Lower lobe of right lung (tissue), 2 donors: ENCODE data around the gene CRIP1. TPM values are rescaled to one million over a fixed set of nuclear protein-coding genes. Genes with fewer than 3 reads are reported as not detected.

ENCODE experiments used
- ATAC-seq, 2 donors: fragments of 200-7000 bp; cut with Tn5 transposase; one replicate each; pipeline ENCODE4 v1.9.1; 2020 to 2022; ENCODE audit warnings: mild to moderate bottlenecking in 2 of 2, moderate library complexity in 2 of 2
- DNase-seq: peaks from one replicate; pipeline ENCODE4 v3.0.0-alpha.2; 2020
- H3K27ac ChIP-seq: fragments of 200-600 bp; one replicate; pipeline ENCODE4 v1.8.0; 2022
- H3K27me3 ChIP-seq: fragments of 200-600 bp; one replicate; pipeline ENCODE4 v1.8.0; 2022; ENCODE audit warnings: low read depth
- H3K36me3 ChIP-seq: fragments of 200-600 bp; one replicate; pipeline ENCODE4 v1.8.0; 2022; ENCODE audit warnings: mild to moderate bottlenecking
- H3K4me1 ChIP-seq: fragments of 200-600 bp; one replicate; pipeline ENCODE4 v1.8.0; 2022
- H3K4me3 ChIP-seq: fragments of 200-600 bp; one replicate; pipeline ENCODE4 v1.8.0; 2022; ENCODE audit warnings: mild to moderate bottlenecking
- H3K9me3 ChIP-seq: fragments of 200-600 bp; one replicate; pipeline ENCODE4 v1.8.0; 2022
- CTCF ChIP-seq: fragments of 200-600 bp; IDR thresholded peaks from one replicate; pipeline ENCODE4 v1.8.0; 2022; ENCODE audit warnings: antibody characterized with exemption, mild to moderate bottlenecking
- intact Hi-C: fragments of 100-400 bp; cut with DNase I; formaldehyde crosslinking; loops from one replicate; pipeline ENCODE4 v1.11.0; 2022
- total RNA-seq: library from RNA; stranded (reverse); fragmentation: NEBNext Ultra II Directional; extraction: Animal tissue kit (Norgen Biotek cat#: 25700); gene quantifications from one replicate; pipeline ENCODE4 v1.2.1, GENCODE V29; 2021
- donor health status: DM: no; HTN: yes; CAD: no; lungs with severe emphysema.

Gene CRIP1
- total RNA-seq, 1 donor from 2014 or later, result 237 TPM

- DNase-seq (no peak), ATAC-seq (no peak)
- TF ChIP-seq CTCF, result no peak
- Histone ChIP-seq H3K27ac (no peak overlapping the region), H3K9me3 (no peaks in the 10 kb centered on the region), H3K36me3 (no peaks in the 10 kb centered on the region), H3K27me3 (peaks cover 41% of the 10 kb centered on the region), H3K4me1 (peaks cover 28% of the 10 kb centered on the region), H3K4me3 (no peak overlapping the region)
- intact Hi-C loops, result no loop called here
Measured at GRCh38 chr14:105531894-105532623, 45.4 kb downstream of the CRIP1 start.

- no peak for DNase-seq
- intact Hi-C loops, result no loop called here
- peak; percentile 10 for TF ChIP-seq CTCF
- Histone ChIP-seq H3K36me3 (no peaks in the 10 kb centered on the region), H3K27me3 (peaks cover 41% of the 10 kb centered on the region), H3K4me1 (peaks cover 22% of the 10 kb centered on the region), H3K9me3 (no peaks in the 10 kb centered on the region), H3K4me3 (no peak overlapping the region), H3K27ac (no peak overlapping the region)
- ATAC-seq, result no peak
Measured at GRCh38 chr14:105532735-105533141, 46.1 kb downstream of the CRIP1 start.

GRCh38 chr14:105533391-105533790, 46.7 kb downstream of the CRIP1 start:
- intact Hi-C loops, result no loop called here
- Histone ChIP-seq H3K9me3 (no peaks in the 10 kb centered on the region), H3K27ac (no peak overlapping the region), H3K4me3 (no peak overlapping the region), H3K4me1 (peaks cover 21% of the 10 kb centered on the region), H3K27me3 (peaks cover 37% of the 10 kb centered on the region), H3K36me3 (no peaks in the 10 kb centered on the region)
- DNase-seq (no peak), ATAC-seq (no peak)
- no peak for TF ChIP-seq CTCF

- intact Hi-C loops, result no loop called here
- peaks cover 40% of the 10 kb centered on the region for H3K27me3 ChIP-seq
- no peaks in the 10 kb centered on the region for H3K9me3 ChIP-seq
- H3K27ac ChIP-seq, result no peak overlapping the region
- peaks cover 18% of the 10 kb centered on the region for H3K4me1 ChIP-seq
- DNase-seq, result no peak
- ATAC-seq, result no peak
- no peak overlapping the region for H3K4me3 ChIP-seq
- no peaks in the 10 kb centered on the region for H3K36me3 ChIP-seq
- no peak for TF ChIP-seq CTCF
Measured at GRCh38 chr14:105533811-105534498, 47.3 kb downstream of the CRIP1 start.

GRCh38 chr14:105534586-105534985, 47.9 kb downstream of the CRIP1 start:
- no peak for ATAC-seq
- DNase-seq, result no peak
- intact Hi-C loops, result no loop called here

More at GRCh38 chr14:105534586-105534985, 47.9 kb downstream of the CRIP1 start:
- Histone ChIP-seq H3K36me3 (no peaks in the 10 kb centered on the region), H3K27ac (no peak overlapping the region), H3K4me1 (peaks cover 12% of the 10 kb centered on the region), H3K4me3 (no peak overlapping the region), H3K27me3 (peaks cover 36% of the 10 kb centered on the region), H3K9me3 (no peaks in the 10 kb centered on the region)
- TF ChIP-seq CTCF, result no peak
